DMS153 treated with DMSO at 0.1 percent for 48 hours (cell line): Measurements from ENCODE around the gene ARHGAP26.

Source experiments
- DNase-seq: peaks from one replicate; lab custom pipeline; 2025; ENCODE audit not compliant: unreplicated experiment; lab: John Stamatoyannopoulos, UW

The ARHGAP26 gene

GRCh38 chr5:142871363-142872193 is 101.4 kb downstream of the ARHGAP26 start:
- no peak for DNase-seq

- no peak for DNase-seq
Measured at GRCh38 chr5:142872217-142872616, 102.0 kb downstream of the ARHGAP26 start.

GRCh38 chr5:142872795-142873194 is 102.6 kb downstream of the ARHGAP26 start:
- no peak for DNase-seq

GRCh38 chr5:142873831-142874230 is 103.7 kb downstream of the ARHGAP26 start:
- no peak for DNase-seq

- DNase-seq, result peak; percentile 3
Measured at GRCh38 chr5:142874540-142874939, 104.4 kb downstream of the ARHGAP26 start.

GRCh38 chr5:142875936-142876335 is 105.8 kb downstream of the ARHGAP26 start:
- DNase-seq, result no peak

GRCh38 chr5:142876817-142877216 is 106.6 kb downstream of the ARHGAP26 start:
- no peak for DNase-seq

- DNase-seq, result no peak
Measured at GRCh38 chr5:142878111-142878510, 107.9 kb downstream of the ARHGAP26 start.

- DNase-seq, result no peak
Measured at GRCh38 chr5:142878638-142879037, 108.5 kb downstream of the ARHGAP26 start.

- no peak for DNase-seq
Measured at GRCh38 chr5:142881076-142881783, 111.1 kb downstream of the ARHGAP26 start.

GRCh38 chr5:142881784-142882126 is 111.6 kb downstream of the ARHGAP26 start:
- DNase-seq, result no peak

- no peak for DNase-seq
Measured at GRCh38 chr5:142883025-142883424, 112.8 kb downstream of the ARHGAP26 start.

GRCh38 chr5:142883438-142883837 is 113.3 kb downstream of the ARHGAP26 start:
- DNase-seq, result no peak

GRCh38 chr5:142884029-142884428 is 113.9 kb downstream of the ARHGAP26 start:
- DNase-seq, result no peak

GRCh38 chr5:142886211-142886610 is 116.0 kb downstream of the ARHGAP26 start:
- no peak for DNase-seq

GRCh38 chr5:142886956-142887355 is 116.8 kb downstream of the ARHGAP26 start:
- DNase-seq, result no peak

- peak; percentile 9 for DNase-seq
Measured at GRCh38 chr5:142888469-142889085, 118.4 kb downstream of the ARHGAP26 start.

- no peak for DNase-seq
Measured at GRCh38 chr5:142892021-142892420, 121.8 kb downstream of the ARHGAP26 start.

- DNase-seq, result no peak
Measured at GRCh38 chr5:142894315-142894714, 124.1 kb downstream of the ARHGAP26 start.

- no peak for DNase-seq
Measured at GRCh38 chr5:142894749-142895148, 124.6 kb downstream of the ARHGAP26 start.

- no peak for DNase-seq
Measured at GRCh38 chr5:142896325-142897007, 126.3 kb downstream of the ARHGAP26 start.
